Stimulated activated naive CD4-positive, alpha-beta T cell (primary cell): ENCODE measurements around the gene MTCL3.

Experiments used
- DNase-seq, 6 experiments: peaks; one replicate each; lab custom pipeline; 2025; lab: John Stamatoyannopoulos, UW

The MTCL3 gene

GRCh38 chr6:127468936-127469335 lies 50.2 kb downstream of the MTCL3 start:
- no peak for DNase-seq

- no peak for DNase-seq
These were observed 52.7 kb downstream of the MTCL3 start for GRCh38 chr6:127466416-127466815.

- DNase-seq: peak in 5 of 6 experiments; percentile 6 to 44 (median 35)
These were observed 54.2 kb downstream of the MTCL3 start for GRCh38 chr6:127464881-127465459.

GRCh38 chr6:127464161-127464880 lies 54.8 kb downstream of the MTCL3 start:
- DNase-seq: no peak

GRCh38 chr6:127463056-127463455 lies 56.1 kb downstream of the MTCL3 start:
- DNase-seq: no peak

- DNase-seq: no peak
These were observed 56.8 kb downstream of the MTCL3 start for GRCh38 chr6:127462376-127462775.

GRCh38 chr6:127460465-127460864 lies 58.7 kb downstream of the MTCL3 start:
- DNase-seq: no peak

GRCh38 chr6:127459231-127459641 lies 59.9 kb downstream of the MTCL3 start, which contains the start of gene KIAA0408:
Gene KIAA0408 (minus strand): TSS chr6:127459389. CDS start chr6:127453981, 5,408 bp downstream.
- no peak for DNase-seq

- DNase-seq: no peak
These were observed 60.3 kb downstream of the MTCL3 start for GRCh38 chr6:127458817-127459216.

- no peak for DNase-seq
These were observed 60.9 kb downstream of the MTCL3 start for GRCh38 chr6:127458222-127458621.

- no peak for DNase-seq
These were observed 61.6 kb downstream of the MTCL3 start for GRCh38 chr6:127457456-127458064.

GRCh38 chr6:127456465-127456864 lies 62.7 kb downstream of the MTCL3 start:
- DNase-seq: no peak

GRCh38 chr6:127453845-127454619 lies 65.1 kb downstream of the MTCL3 start:
- DNase-seq: no peak

- DNase-seq: no peak
These were observed 66.3 kb downstream of the MTCL3 start for GRCh38 chr6:127452803-127453202.

- DNase-seq: no peak
These were observed 67.7 kb downstream of the MTCL3 start for GRCh38 chr6:127451388-127451787.

- no peak for DNase-seq
These were observed 71.4 kb downstream of the MTCL3 start for GRCh38 chr6:127447780-127448179.

- DNase-seq: no peak
These were observed 72.8 kb downstream of the MTCL3 start for GRCh38 chr6:127446356-127446755.

GRCh38 chr6:127441881-127442280 lies 77.3 kb downstream of the MTCL3 start:
- no peak for DNase-seq

GRCh38 chr6:127439718-127440117 lies 79.4 kb downstream of the MTCL3 start:
- no peak for DNase-seq

- DNase-seq: no peak
These were observed 82.5 kb downstream of the MTCL3 start for GRCh38 chr6:127436578-127437110.

GRCh38 chr6:127435626-127436220 lies 83.4 kb downstream of the MTCL3 start:
- no peak for DNase-seq

GRCh38 chr6:127434651-127435050 lies 84.5 kb downstream of the MTCL3 start:
- no peak for DNase-seq
